Measurements from ENCODE around the gene DCAF5. TPM values are rescaled to one million over a fixed set of nuclear protein-coding genes. Genes with fewer than 3 reads are reported as not detected.

The DCAF5 gene
- total RNA-seq, 1 experiment from 2014 or later, result 29.1 TPM

DNA sequence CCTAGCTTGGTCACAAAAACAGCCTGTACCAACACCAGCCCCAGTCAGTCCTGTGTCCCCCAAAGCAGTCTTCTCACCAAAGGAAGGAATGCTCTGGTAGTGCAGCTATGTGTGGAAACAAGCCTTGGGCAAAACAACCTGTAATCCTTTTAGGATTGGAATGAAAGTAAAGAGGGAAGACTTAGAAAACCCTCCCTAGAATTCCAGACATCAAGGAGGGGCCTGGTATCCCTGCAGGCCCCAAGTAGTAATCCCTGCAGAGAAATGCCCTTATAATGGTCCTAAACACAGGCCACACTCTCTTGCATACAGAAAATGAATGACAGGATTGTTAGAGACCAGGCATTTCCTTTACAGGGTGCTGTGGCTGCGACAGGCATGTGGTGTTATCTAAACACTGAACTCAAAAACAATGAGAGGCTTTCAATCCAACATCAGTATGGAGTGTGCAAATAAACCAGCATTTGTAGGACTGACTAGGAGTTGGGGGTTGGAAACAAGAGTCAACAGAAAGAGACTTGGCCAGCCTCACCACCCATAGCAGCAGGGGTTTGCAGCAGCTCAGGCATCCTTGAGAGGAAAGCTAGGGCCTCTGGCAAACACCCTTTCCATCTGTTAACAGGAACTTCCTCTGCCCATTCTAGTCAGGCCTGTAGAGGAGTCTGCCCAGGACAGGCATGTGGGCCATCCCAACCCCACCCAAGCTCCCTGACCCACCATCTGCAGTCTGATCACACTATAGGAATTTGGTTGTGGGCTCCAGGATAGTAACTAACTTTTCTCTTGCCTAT lies 59.1 kb downstream of the DCAF5 start:
- Histone ChIP-seq H3F3A (ENCODE audit: insufficient read depth, low read depth) (peaks cover 10% of the 10 kb centered on the region; the same call in 1 of the 2 replicates), H2AFZ (no peak overlapping the region), H3K79me2 (ENCODE audit: low read depth) (peaks cover 8% of the 10 kb centered on the region), H3K4me3 (no peak overlapping the region), H3K4me2 (no peak overlapping the region), H3K36me3 (ENCODE audit: low read depth) (peaks cover 12% of the 10 kb centered on the region), H3K27me3 (ENCODE audit: insufficient read depth, low read depth) (no peaks in the 10 kb centered on the region), H3K27ac (peak overlapping the region; percentile 4; the same call in 1 of the 2 replicates), H3K4me1 (replicated peaks; ENCODE audit: insufficient read depth) (peaks cover 15% of the 10 kb centered on the region), H3K9me3 (ENCODE audit: insufficient read depth, low read depth) (no peaks in the 10 kb centered on the region), H3K9me2 (ENCODE audit: insufficient read depth) (no peaks in the 10 kb centered on the region), H4K20me1 (ENCODE audit: insufficient read depth) (no peaks in the 10 kb centered on the region)
- CTCF ChIA-PET, result interaction anchor here (0.6 kb wide), 1 partner anchor 170 kb away, joined by 3 read pairs; no protein-coding TSS in a partner anchor
- POLR2A ChIA-PET (ENCODE audit: unreplicated experiment), result interaction anchor here (0.5 to 0.7 kb wide), 5 partner anchors 8 to 152 kb away, joined by 3 to 4 read pairs (median 4); no protein-coding TSS in a partner anchor
- DNase-seq, result peak; percentile 33 to 62
- no TSS peak for BruUV-seq (replicated peaks)
- intact Hi-C loops (cut with micrococcal nuclease; ENCODE audit: unreplicated experiment), result loop anchor here (5.0 kb wide), 4 partner anchors 52 to 232 kb away; partner anchors contain the start of gene ACTN1
- no peak for TF ChIP-seq EZH2 (IDR thresholded peaks at IDR 0.05; ENCODE audit: low read depth)
- TF ChIP-seq, protein P1, sequence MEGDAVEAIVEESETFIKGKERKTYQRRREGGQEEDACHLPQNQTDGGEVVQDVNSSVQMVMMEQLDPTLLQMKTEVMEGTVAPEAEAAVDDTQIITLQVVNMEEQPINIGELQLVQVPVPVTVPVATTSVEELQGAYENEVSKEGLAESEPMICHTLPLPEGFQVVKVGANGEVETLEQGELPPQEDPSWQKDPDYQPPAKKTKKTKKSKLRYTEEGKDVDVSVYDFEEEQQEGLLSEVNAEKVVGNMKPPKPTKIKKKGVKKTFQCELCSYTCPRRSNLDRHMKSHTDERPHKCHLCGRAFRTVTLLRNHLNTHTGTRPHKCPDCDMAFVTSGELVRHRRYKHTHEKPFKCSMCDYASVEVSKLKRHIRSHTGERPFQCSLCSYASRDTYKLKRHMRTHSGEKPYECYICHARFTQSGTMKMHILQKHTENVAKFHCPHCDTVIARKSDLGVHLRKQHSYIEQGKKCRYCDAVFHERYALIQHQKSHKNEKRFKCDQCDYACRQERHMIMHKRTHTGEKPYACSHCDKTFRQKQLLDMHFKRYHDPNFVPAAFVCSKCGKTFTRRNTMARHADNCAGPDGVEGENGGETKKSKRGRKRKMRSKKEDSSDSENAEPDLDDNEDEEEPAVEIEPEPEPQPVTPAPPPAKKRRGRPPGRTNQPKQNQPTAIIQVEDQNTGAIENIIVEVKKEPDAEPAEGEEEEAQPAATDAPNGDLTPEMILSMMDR (conservative IDR thresholded peaks at IDR 0.05), result no peak

DNA sequence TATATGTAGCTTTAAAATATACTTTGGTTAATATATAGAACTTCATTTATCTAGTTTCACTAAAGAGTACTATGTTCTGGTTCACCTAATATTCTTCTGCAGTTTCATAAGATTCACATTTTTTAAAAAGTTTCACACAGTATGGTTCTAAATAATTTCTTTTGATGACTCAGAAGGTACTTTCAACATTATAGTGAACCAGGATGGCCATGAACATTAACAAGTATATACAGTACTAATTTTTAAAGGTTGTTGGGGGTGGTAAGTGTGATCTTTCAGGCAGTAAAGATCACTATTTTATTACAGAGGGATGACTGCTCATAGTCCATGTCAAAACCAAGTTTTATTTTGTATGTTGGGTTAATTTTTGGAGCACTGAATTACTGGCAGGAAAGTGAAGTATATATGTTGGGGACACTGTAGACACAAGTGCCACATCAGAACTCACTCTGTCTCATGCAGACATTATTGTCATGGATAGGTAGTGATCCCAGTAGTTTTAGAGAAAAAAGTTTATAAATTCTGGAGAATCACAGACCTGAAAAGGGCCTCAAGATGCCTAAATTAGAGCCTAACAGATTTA lies 60.0 kb downstream of the DCAF5 start:
- H3F3A ChIP-seq (ENCODE audit: insufficient read depth, low read depth), result peaks cover 10% of the 10 kb centered on the region; the same call in 1 of the 2 replicates
- intact Hi-C loops (cut with micrococcal nuclease; ENCODE audit: unreplicated experiment), result loop anchor here (5.0 kb wide), 4 partner anchors 51 to 231 kb away; partner anchors contain the start of gene ACTN1
- peaks cover 10% of the 10 kb centered on the region for H3K79me2 ChIP-seq (ENCODE audit: low read depth)
- H2AFZ ChIP-seq, result no peak overlapping the region
- peak overlapping the region; percentile 4; the same call in 1 of the 2 replicates for H3K27ac ChIP-seq
- peaks cover 12% of the 10 kb centered on the region for H3K36me3 ChIP-seq (ENCODE audit: low read depth)
- TF ChIP-seq, protein P1 (conservative IDR thresholded peaks at IDR 0.05), result no peak
- no peak for TF ChIP-seq EZH2 (IDR thresholded peaks at IDR 0.05; ENCODE audit: low read depth)
- no peaks in the 10 kb centered on the region for H4K20me1 ChIP-seq (ENCODE audit: insufficient read depth)
- no peaks in the 10 kb centered on the region for H3K9me2 ChIP-seq (ENCODE audit: insufficient read depth)
- BruUV-seq (replicated peaks), result no TSS peak
- ChIA-PET CTCF (interaction anchor here (0.6 kb wide), 1 partner anchor 169 kb away, joined by 3 read pairs; no protein-coding TSS in a partner anchor), POLR2A (ENCODE audit: unreplicated experiment) (interaction anchor here (0.5 to 0.7 kb wide), 4 partner anchors 9 to 113 kb away, joined by 3 to 4 read pairs (median 4); no protein-coding TSS in a partner anchor)
- H3K4me1 ChIP-seq (replicated peaks; ENCODE audit: insufficient read depth), result peaks cover 15% of the 10 kb centered on the region
- H3K4me2 ChIP-seq, result no peak overlapping the region
- no peak overlapping the region for H3K4me3 ChIP-seq
- no peak for DNase-seq
- H3K27me3 ChIP-seq (ENCODE audit: insufficient read depth, low read depth), result no peaks in the 10 kb centered on the region
- H3K9me3 ChIP-seq (ENCODE audit: insufficient read depth, low read depth), result no peaks in the 10 kb centered on the region

DNA sequence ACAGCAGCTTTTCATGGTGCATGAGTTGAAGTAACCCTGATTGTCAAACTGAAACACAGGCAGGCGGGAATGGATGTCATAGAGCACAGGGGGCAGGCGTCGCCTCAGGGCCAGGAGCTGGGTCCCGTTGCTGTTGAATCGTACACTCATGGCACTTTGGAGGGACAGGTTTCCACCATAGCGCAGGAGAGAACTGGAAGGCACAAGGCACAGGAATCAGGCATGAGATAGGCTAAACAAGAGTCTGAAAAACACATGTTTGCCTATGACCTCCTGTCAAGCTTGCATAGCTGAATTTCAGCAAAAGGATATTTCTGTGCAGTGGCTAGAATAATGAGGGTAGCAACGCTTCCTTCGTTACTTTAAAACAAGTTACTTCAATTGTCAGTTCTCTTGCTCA lies 61.2 kb downstream of the DCAF5 start:
- no peak for DNase-seq
- Histone ChIP-seq H4K20me1 (ENCODE audit: insufficient read depth) (no peaks in the 10 kb centered on the region), H3K9me3 (ENCODE audit: insufficient read depth, low read depth) (no peaks in the 10 kb centered on the region), H3F3A (ENCODE audit: insufficient read depth, low read depth) (peaks cover 15% of the 10 kb centered on the region; the same call in 1 of the 2 replicates), H3K79me2 (ENCODE audit: low read depth) (peaks cover 10% of the 10 kb centered on the region), H3K4me3 (no peak overlapping the region), H3K9me2 (ENCODE audit: insufficient read depth) (no peaks in the 10 kb centered on the region), H3K36me3 (ENCODE audit: low read depth) (peaks cover 12% of the 10 kb centered on the region), H2AFZ (no peak overlapping the region), H3K27ac (no peak overlapping the region), H3K27me3 (ENCODE audit: insufficient read depth, low read depth) (no peaks in the 10 kb centered on the region), H3K4me1 (replicated peaks; ENCODE audit: insufficient read depth) (peaks cover 19% of the 10 kb centered on the region), H3K4me2 (no peak overlapping the region)
- ChIA-PET POLR2A (ENCODE audit: unreplicated experiment) (no interaction called here), CTCF (no interaction called here)
- BruUV-seq (replicated peaks), result no TSS peak
- TF ChIP-seq, protein P1 (conservative IDR thresholded peaks at IDR 0.05), result no peak
- TF ChIP-seq EZH2 (IDR thresholded peaks at IDR 0.05; ENCODE audit: low read depth), result no peak
- intact Hi-C loops (cut with micrococcal nuclease; ENCODE audit: unreplicated experiment), result loop anchor here (5.0 kb wide), 4 partner anchors 49 to 229 kb away; partner anchors contain the start of gene ACTN1
